K562 (cell line): Measurements from ENCODE around the gene AKT1S1. TPM values are rescaled to one million over a fixed set of nuclear protein-coding genes. Genes with fewer than 3 reads are reported as not detected.

Experiments
- CBFA2T2 ChIP-seq: fragments of 450-650 bp; conservative IDR thresholded peaks from 2 replicates; pipeline ENCODE4 v1.6.1; 2017; ENCODE audit warnings: mild to moderate bottlenecking
- ELK1 ChIP-seq: sonication (generic); formaldehyde crosslinking; IDR thresholded peaks from 2 replicates; pipeline ENCODE4 v1.8.1; 2022; ENCODE audit warnings: missing genetic modification reagents
- ERF ChIP-seq: fragments of 450-650 bp; formaldehyde crosslinking; IDR thresholded peaks from 2 replicates; pipeline ENCODE4 v1.4.0; 2020; ENCODE audit warnings: mild to moderate bottlenecking, mixed read lengths
- FOXM1 ChIP-seq, 2 experiments: fragments of 450-650 bp in 1 of 2; sonication (generic) in 1 of 2; formaldehyde crosslinking in 1 of 2; IDR thresholded peaks; 2 replicates each; pipeline versions ENCODE4 v1.6.1 to v1.9.0; 2017 to 2022; ENCODE audit warnings: low read depth in 2 of 2, mild to moderate bottlenecking in 2 of 2, missing genetic modification reagents in 1 of 2, moderate library complexity in 1 of 2
- GMEB1 ChIP-seq: fragments of 250-450 bp; sonication (Bioruptor Pico); IDR thresholded peaks from 2 replicates; pipeline ENCODE4 v1.4.0; 2020; ENCODE audit warnings: mild to moderate bottlenecking
- HDAC6 ChIP-seq: IDR thresholded peaks from 2 replicates; pipeline ENCODE4 v1.6.1; 2012; ENCODE audit warnings: low read depth, mild to moderate bottlenecking, control low read depth, inconsistent platforms, low read length, moderate library complexity
- HINFP ChIP-seq: fragments of 450-650 bp; conservative IDR thresholded peaks from 2 replicates; pipeline ENCODE4 v1.6.1; 2016; ENCODE audit warnings: missing genetic modification characterization, low read depth, mild to moderate bottlenecking, control low read depth, missing compliant biosample characterization
- HMG20B ChIP-seq: fragments of 250-450 bp; sonication (Bioruptor Pico); IDR thresholded peaks from 2 replicates; pipeline ENCODE4 v1.5.0; 2021; ENCODE audit warnings: mild to moderate bottlenecking
- IFI16 ChIP-seq: fragments of 250-450 bp; sonication (Bioruptor Pico); IDR thresholded peaks from 2 replicates; pipeline ENCODE4 v2.1.2; 2022; ENCODE audit warnings: mild to moderate bottlenecking, inconsistent platforms
- KDM2B ChIP-seq: fragments of 250-450 bp; sonication (Bioruptor Pico); IDR thresholded peaks from 2 replicates; pipeline ENCODE4 v1.8.0; 2021; ENCODE audit warnings: mild to moderate bottlenecking, moderate library complexity
- KLF13 ChIP-seq: fragments of 450-650 bp; IDR thresholded peaks from 2 replicates; pipeline ENCODE4 v1.6.1; 2016; ENCODE audit warnings: missing genetic modification characterization, low read depth, mild to moderate bottlenecking, missing compliant biosample characterization, moderate library complexity, borderline replicate concordance
- MAZ ChIP-seq, 2 experiments: fragments of 450-650 bp in 1 of 2; sonication (generic) in 1 of 2; formaldehyde crosslinking; IDR thresholded peaks in 1 of 2; conservative IDR thresholded peaks in 1 of 2; 2 replicates each; pipeline versions ENCODE4 v1.4.0 to v1.5.0; 2020; ENCODE audit warnings: mild to moderate bottlenecking in 1 of 2, missing genetic modification reagents in 1 of 2
- NR2C2 ChIP-seq, 2 experiments: fragments of 200-800 bp in 1 of 2; sonication (Bioruptor generic) in 1 of 2; sonication (generic) in 1 of 2; formaldehyde crosslinking in 1 of 2; IDR thresholded peaks; 2 replicates each; pipeline versions ENCODE4 v1.6.1 to v1.8.0; 2016 to 2022; ENCODE audit warnings: mild to moderate bottlenecking in 1 of 2, missing compliant biosample characterization in 1 of 2, missing genetic modification characterization in 1 of 2, missing genetic modification reagents in 1 of 2
- NUFIP1 ChIP-seq: fragments of 450-650 bp; IDR thresholded peaks from 2 replicates; pipeline ENCODE4 v1.6.1; 2018; ENCODE audit not compliant: partially characterized antibody
- PCBP1 ChIP-seq: fragments of 200-400 bp; formaldehyde crosslinking; IDR thresholded peaks from 2 replicates; pipeline ENCODE4 v1.6.1; 2018; ENCODE audit warnings: mild to moderate bottlenecking, low read depth, low read length; ENCODE audit not compliant: poor library complexity, severe bottlenecking
- TFAM ChIP-seq: fragments of 250-450 bp; sonication (Bioruptor Pico); conservative IDR thresholded peaks from 2 replicates; pipeline ENCODE4 v1.5.0; 2021; ENCODE audit warnings: mild to moderate bottlenecking, moderate library complexity
- THRAP3 ChIP-seq: fragments of 450-650 bp; IDR thresholded peaks from 2 replicates; pipeline ENCODE4 v1.6.1; 2016; ENCODE audit warnings: mild to moderate bottlenecking, inconsistent platforms, borderline replicate concordance
- ZBTB17 ChIP-seq: fragments of 450-650 bp; formaldehyde crosslinking; IDR thresholded peaks from 2 replicates; pipeline ENCODE4 v1.4.0; 2020; ENCODE audit warnings: mild to moderate bottlenecking
- ZNF3 ChIP-seq: fragments of 250-450 bp; sonication (Bioruptor Pico); IDR thresholded peaks from 2 replicates; pipeline ENCODE4 v1.5.0; 2021; ENCODE audit warnings: mild to moderate bottlenecking, moderate library complexity
- ZNF699 ChIP-seq: fragments of 250-450 bp; sonication (Bioruptor Pico); IDR thresholded peaks from 2 replicates; pipeline ENCODE4 v1.8.0; 2021; ENCODE audit warnings: mild to moderate bottlenecking, moderate library complexity; ENCODE audit not compliant: insufficient replicate concordance
- polyA plus RNA-seq, 8 experiments: library from polyadenylated mRNA; depleted of rRNA in 4 of 8; stranded (reverse) in 5 of 8; unstranded in 3 of 8; fragments of >200 nt; fragmentation: Nextera tagmentation in 2 of 8; fragmentation: Illumina TruSeq in 1 of 8; extraction: Ambion mirVana in 2 of 8; extraction: Trizol in 1 of 8; gene quantifications; 2 replicates each; pipeline versions ENCODE4 v1.2.1 to v1.2.3, GENCODE V29; 2011 to 2014; ENCODE audit warnings: inconsistent platforms in 1 of 8, missing spikeins in 1 of 8
- total RNA-seq, 7 experiments: library from RNA; depleted of rRNA in 6 of 7; stranded (reverse); fragments of >200 nt in 6 of 7; fragmentation: Illumina TruSeq in 2 of 7; extraction: Trizol in 2 of 7; gene quantifications; 2 replicates each; pipeline versions ENCODE4 v1.2.1 to v1.2.3, GENCODE V29; 2011 to 2021; ENCODE audit warnings: low replicate concordance in 1 of 7
- TF ChIP-seq, protein P1 (sequence below): fragments of 450-650 bp; IDR thresholded peaks from 2 replicates; pipeline ENCODE4 v1.6.1; 2017; ENCODE audit warnings: antibody characterized with exemption

AKT1S1 gene
- total and polyA plus RNA-seq, 9 of the 15 experiments (the other 6 are each of a cell fraction or from before 2014, with no cell fraction given): 1.2 to 50.3 (median 17.1) TPM

DNA sequence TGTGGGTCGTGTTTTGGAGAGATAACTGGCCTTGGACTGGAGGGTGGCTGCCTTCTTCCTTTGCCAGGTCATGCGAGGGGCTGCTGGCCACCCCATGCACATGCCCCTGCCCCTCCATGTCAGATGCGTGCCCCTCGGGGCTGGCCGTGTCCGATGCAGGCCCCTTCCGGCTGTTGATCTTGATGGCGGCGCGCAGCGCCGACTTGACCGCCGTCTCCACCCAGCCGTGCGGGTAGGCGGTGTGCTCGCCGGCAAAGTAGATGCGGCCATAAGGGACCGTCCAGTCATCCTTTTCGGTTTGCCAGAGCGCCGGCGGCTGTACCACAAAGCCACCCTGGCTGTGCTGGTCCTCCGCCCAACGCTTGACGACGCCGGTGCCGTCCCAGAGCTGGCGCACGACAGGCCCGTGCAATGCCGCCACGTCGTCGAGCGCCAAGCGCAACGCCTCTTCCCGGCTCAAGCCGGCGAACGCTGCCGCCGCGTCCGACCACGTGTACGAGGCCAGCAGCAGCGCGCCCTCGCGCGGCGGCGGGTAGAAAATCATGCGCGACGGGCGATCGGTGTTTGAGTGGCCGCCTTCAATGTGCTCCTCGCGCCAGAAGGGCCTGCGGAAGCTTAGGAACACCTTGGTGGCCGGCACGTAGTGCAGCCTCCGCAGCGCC, 12.7 kb upstream of the AKT1S1 start (continued):
- TF ChIP-seq ZNF699 (CRISPR knock-in tag) (no peak), HINFP (0 out of 2 replicates have a peak, but pooled peaks have one; percentile 43), KLF13 (peak; percentile 66; the same call in 1 of the 2 replicates), PCBP1 (peak; percentile 23), KDM2B (CRISPR knock-in tag) (peak; percentile 99), ERF (CRISPR knock-in tag) (peak; percentile 26; the same call in 1 of the 2 replicates), IFI16 (CRISPR knock-in tag) (no peak), ZNF3 (CRISPR knock-in tag) (no peak), THRAP3 (no peak), HDAC6 (no peak), MAZ (CRISPR knock-in tag; conservative IDR thresholded peaks at IDR 0.05 in 1 of 2, IDR thresholded peaks at IDR 0.05 in 1 of 2) (peak; percentile 71 to 95), FOXM1 (IDR thresholded peaks at IDR 0.05; ENCODE audit: low read depth) (no peak), FOXM1 (CRISPR knock-in tag; IDR thresholded peaks at IDR 0.05; ENCODE audit: low read depth) (peak; percentile 94; the same call in 1 of the 2 replicates), TFAM (CRISPR knock-in tag) (no peak), HMG20B (CRISPR knock-in tag) (no peak), ZBTB17 (peak; percentile 65), NUFIP1 (no peak), CBFA2T2 (no peak), ELK1 (CRISPR knock-in tag) (no peak), GMEB1 (CRISPR knock-in tag) (peak; percentile 84), NR2C2 (CRISPR knock-in tag; IDR thresholded peaks at IDR 0.05) (peak; percentile 93), NR2C2 (tag; IDR thresholded peaks at IDR 0.05) (peak; percentile 30; the same call in 1 of the 2 replicates)
- TF ChIP-seq, protein P1, sequence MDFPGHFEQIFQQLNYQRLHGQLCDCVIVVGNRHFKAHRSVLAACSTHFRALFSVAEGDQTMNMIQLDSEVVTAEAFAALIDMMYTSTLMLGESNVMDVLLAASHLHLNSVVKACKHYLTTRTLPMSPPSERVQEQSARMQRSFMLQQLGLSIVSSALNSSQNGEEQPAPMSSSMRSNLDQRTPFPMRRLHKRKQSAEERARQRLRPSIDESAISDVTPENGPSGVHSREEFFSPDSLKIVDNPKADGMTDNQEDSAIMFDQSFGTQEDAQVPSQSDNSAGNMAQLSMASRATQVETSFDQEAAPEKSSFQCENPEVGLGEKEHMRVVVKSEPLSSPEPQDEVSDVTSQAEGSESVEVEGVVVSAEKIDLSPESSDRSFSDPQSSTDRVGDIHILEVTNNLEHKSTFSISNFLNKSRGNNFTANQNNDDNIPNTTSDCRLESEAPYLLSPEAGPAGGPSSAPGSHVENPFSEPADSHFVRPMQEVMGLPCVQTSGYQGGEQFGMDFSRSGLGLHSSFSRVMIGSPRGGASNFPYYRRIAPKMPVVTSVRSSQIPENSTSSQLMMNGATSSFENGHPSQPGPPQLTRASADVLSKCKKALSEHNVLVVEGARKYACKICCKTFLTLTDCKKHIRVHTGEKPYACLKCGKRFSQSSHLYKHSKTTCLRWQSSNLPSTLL: no peak
